Nephron (organoid): ENCODE results near the gene CACNA1H.

ENCODE experiments used
- H3K27ac Mint-ChIP-seq, 3 experiments: 2 replicates each; pipeline ENCODE4 v1.8.0; 2020; ENCODE audit warnings: mixed read lengths in 3 of 3, mild to moderate bottlenecking in 2 of 3, moderate library complexity in 1 of 3
- H3K27me3 Mint-ChIP-seq: 2 replicates; pipeline ENCODE4 v1.8.0; 2021; ENCODE audit warnings: low read depth, mild to moderate bottlenecking, moderate library complexity, mixed read lengths
- H3K36me3 Mint-ChIP-seq: 2 replicates; pipeline ENCODE4 v1.8.0; 2020; ENCODE audit warnings: low read depth, mixed read lengths
- H3K4me1 Mint-ChIP-seq: 2 replicates; pipeline ENCODE4 v1.8.0; 2020; ENCODE audit warnings: mixed read lengths
- H3K4me3 Mint-ChIP-seq, 3 experiments: 2 replicates each; pipeline ENCODE4 v1.8.0; 2020; ENCODE audit warnings: mild to moderate bottlenecking in 3 of 3, mixed read lengths in 3 of 3, moderate library complexity in 2 of 3
- H3K9me3 Mint-ChIP-seq: 2 replicates; pipeline ENCODE4 v1.8.0; 2020; ENCODE audit warnings: mixed read lengths
- CTCF ChIP-seq, 3 experiments: fragments of 200-600 bp; sonication (generic); IDR thresholded peaks; one replicate each; pipeline ENCODE4 v1.5.0; 2021; ENCODE audit warnings: antibody characterized with exemption in 3 of 3; ENCODE audit not compliant: unreplicated experiment in 3 of 3

Gene CACNA1H

GRCh38 chr16:1208239-1208830 is 55.4 kb downstream of the CACNA1H start:
- no peak overlapping the region for H3K27ac Mint-ChIP-seq
- no peaks in the 10 kb centered on the region for H3K9me3 Mint-ChIP-seq
- H3K4me3 Mint-ChIP-seq: no peak overlapping the region
- no peaks in the 10 kb centered on the region for H3K27me3 Mint-ChIP-seq
- H3K4me1 Mint-ChIP-seq: no peaks in the 10 kb centered on the region
- no peak for TF ChIP-seq CTCF (IDR thresholded peaks at IDR 0.05; ENCODE audit: unreplicated experiment in 3 of 3)
- H3K36me3 Mint-ChIP-seq: peaks cover 9% of the 10 kb centered on the region

- Mint-ChIP-seq H3K27me3 (no peaks in the 10 kb centered on the region), H3K4me3 (no peak overlapping the region), H3K27ac (no peak overlapping the region), H3K9me3 (no peaks in the 10 kb centered on the region), H3K36me3 (peaks cover 4% of the 10 kb centered on the region), H3K4me1 (no peaks in the 10 kb centered on the region)
- no peak for TF ChIP-seq CTCF (IDR thresholded peaks at IDR 0.05; ENCODE audit: unreplicated experiment in 3 of 3)
Observed at GRCh38 chr16:1209081-1209480, 56.2 kb downstream of the CACNA1H start.

- Mint-ChIP-seq H3K36me3 (peaks cover under 1% of the 10 kb centered on the region), H3K27ac (no peak overlapping the region), H3K9me3 (no peaks in the 10 kb centered on the region), H3K4me1 (no peaks in the 10 kb centered on the region), H3K4me3 (no peak overlapping the region), H3K27me3 (no peaks in the 10 kb centered on the region)
- TF ChIP-seq CTCF (IDR thresholded peaks at IDR 0.05; ENCODE audit: unreplicated experiment in 3 of 3): no peak
Observed at GRCh38 chr16:1210461-1210860, 57.6 kb downstream of the CACNA1H start.

GRCh38 chr16:1211451-1212268 is 58.8 kb downstream of the CACNA1H start:
- no peak overlapping the region for H3K4me3 Mint-ChIP-seq
- no peaks in the 10 kb centered on the region for H3K9me3 Mint-ChIP-seq
- no peaks in the 10 kb centered on the region for H3K4me1 Mint-ChIP-seq
- no peak overlapping the region for H3K27ac Mint-ChIP-seq
- no peaks in the 10 kb centered on the region for H3K27me3 Mint-ChIP-seq
- no peak for TF ChIP-seq CTCF (IDR thresholded peaks at IDR 0.05; ENCODE audit: unreplicated experiment in 3 of 3)
- H3K36me3 Mint-ChIP-seq: no peaks in the 10 kb centered on the region

GRCh38 chr16:1212616-1213194 is 59.8 kb downstream of the CACNA1H start:
- Mint-ChIP-seq H3K27me3 (no peaks in the 10 kb centered on the region), H3K4me1 (no peaks in the 10 kb centered on the region), H3K36me3 (no peaks in the 10 kb centered on the region), H3K4me3 (no peak overlapping the region), H3K27ac (no peak overlapping the region), H3K9me3 (no peaks in the 10 kb centered on the region)
- no peak for TF ChIP-seq CTCF (IDR thresholded peaks at IDR 0.05; ENCODE audit: unreplicated experiment in 3 of 3)
